ENCODE measurements around the gene RPS19BP1.
A peak's percentile ranks its signal among the peaks of the same experiment; 100 is the strongest.

Gene RPS19BP1

GRCh38 chr22:39558950-39559349, 26.4 kb upstream of the RPS19BP1 start:
- no peak for DNase-seq

GRCh38 chr22:39558254-39558727, 25.7 kb upstream of the RPS19BP1 start:
- no peak for DNase-seq

GRCh38 chr22:39556970-39557841, 24.7 kb upstream of the RPS19BP1 start:
- no peak for DNase-seq

GRCh38 chr22:39554151-39554550, 21.6 kb upstream of the RPS19BP1 start:
- DNase-seq: no peak

GRCh38 chr22:39553429-39553828, 20.9 kb upstream of the RPS19BP1 start:
- DNase-seq: no peak

- DNase-seq: no peak
These were observed 15.0 kb upstream of the RPS19BP1 start for GRCh38 chr22:39547587-39547947.

GRCh38 chr22:39546889-39547586, 14.5 kb upstream of the RPS19BP1 start:
- no peak for DNase-seq

- no peak for DNase-seq
These were observed 13.1 kb upstream of the RPS19BP1 start for GRCh38 chr22:39545386-39546365.

- DNase-seq: no peak
These were observed 10.5 kb upstream of the RPS19BP1 start for GRCh38 chr22:39543095-39543494.

GRCh38 chr22:39537975-39538374, 5.4 kb upstream of the RPS19BP1 start:
- no peak for DNase-seq

- DNase-seq: no peak
These were observed 4.2 kb upstream of the RPS19BP1 start for GRCh38 chr22:39536711-39537110.

GRCh38 chr22:39535831-39536449, 3.4 kb upstream of the RPS19BP1 start:
- DNase-seq: no peak

- no peak for DNase-seq
These were observed 2.8 kb upstream of the RPS19BP1 start for GRCh38 chr22:39535357-39535725.

- DNase-seq: no peak
These were observed 2.2 kb upstream of the RPS19BP1 start for GRCh38 chr22:39534591-39535356.

GRCh38 chr22:39534092-39534506, 1.6 kb upstream of the RPS19BP1 start:
- DNase-seq: no peak

- no peak for DNase-seq
These were observed 1.7 kb downstream of the RPS19BP1 start for GRCh38 chr22:39530692-39531331.

- DNase-seq: no peak
These were observed 2.4 kb downstream of the RPS19BP1 start for GRCh38 chr22:39530116-39530515.

- DNase-seq: no peak
These were observed 3.1 kb downstream of the RPS19BP1 start for GRCh38 chr22:39529487-39529851.

GRCh38 chr22:39528681-39529486, 3.7 kb downstream of the RPS19BP1 start:
- DNase-seq: peak; percentile 74

- peak; percentile 22 for DNase-seq
These were observed 4.4 kb downstream of the RPS19BP1 start for GRCh38 chr22:39528080-39528661.

Data from NCI-H2081 treated with DMSO at 0.1 percent for 48 hours (cell line).